ENCODE results near the gene CTTN.

The CTTN gene

GRCh38 chr11:70410276-70411205 is 12.2 kb downstream of the CTTN start:
- no peaks in the 10 kb centered on the region for H3K9me3 Mint-ChIP-seq
- CTCF ChIA-PET, result no interaction called here
- H3K27me3 Mint-ChIP-seq, result peaks cover 84% of the 10 kb centered on the region
- H3K4me1 Mint-ChIP-seq, result peaks cover 11% of the 10 kb centered on the region
- H3K27ac Mint-ChIP-seq, result no peak overlapping the region
- DNase-seq, result no peak
- H3K36me3 Mint-ChIP-seq, result no peaks in the 10 kb centered on the region
- no peak overlapping the region for H3K4me3 Mint-ChIP-seq

- no peak for DNase-seq
- Mint-ChIP-seq H3K27me3 (peaks cover 86% of the 10 kb centered on the region), H3K36me3 (no peaks in the 10 kb centered on the region), H3K27ac (no peak overlapping the region), H3K4me1 (peaks cover 11% of the 10 kb centered on the region), H3K4me3 (no peak overlapping the region), H3K9me3 (no peaks in the 10 kb centered on the region)
- CTCF ChIA-PET, result no interaction called here
These were observed 13.6 kb downstream of the CTTN start for GRCh38 chr11:70411713-70412452.

- peaks cover 5% of the 10 kb centered on the region for H3K4me1 Mint-ChIP-seq
- H3K4me3 Mint-ChIP-seq, result no peak overlapping the region
- CTCF ChIA-PET, result no interaction called here
- no peak overlapping the region for H3K27ac Mint-ChIP-seq
- H3K36me3 Mint-ChIP-seq, result no peaks in the 10 kb centered on the region
- H3K27me3 Mint-ChIP-seq, result peaks cover 79% of the 10 kb centered on the region
- no peak for DNase-seq
- H3K9me3 Mint-ChIP-seq, result no peaks in the 10 kb centered on the region
These were observed 14.8 kb downstream of the CTTN start for GRCh38 chr11:70413151-70413550.

GRCh38 chr11:70414341-70415100 is 16.2 kb downstream of the CTTN start:
- Mint-ChIP-seq H3K27ac (no peak overlapping the region), H3K4me1 (no peaks in the 10 kb centered on the region), H3K4me3 (no peak overlapping the region), H3K9me3 (no peaks in the 10 kb centered on the region), H3K27me3 (peaks cover 69% of the 10 kb centered on the region), H3K36me3 (no peaks in the 10 kb centered on the region)
- CTCF ChIA-PET, result no interaction called here
- no peak for DNase-seq

GRCh38 chr11:70415191-70415590 is 16.9 kb downstream of the CTTN start:
- Mint-ChIP-seq H3K36me3 (no peaks in the 10 kb centered on the region), H3K9me3 (no peaks in the 10 kb centered on the region), H3K4me3 (no peak overlapping the region), H3K27me3 (peaks cover 62% of the 10 kb centered on the region), H3K4me1 (no peaks in the 10 kb centered on the region), H3K27ac (no peak overlapping the region)
- CTCF ChIA-PET, result no interaction called here
- DNase-seq, result no peak

- Mint-ChIP-seq H3K4me1 (no peaks in the 10 kb centered on the region), H3K27me3 (peaks cover 56% of the 10 kb centered on the region), H3K36me3 (no peaks in the 10 kb centered on the region), H3K9me3 (no peaks in the 10 kb centered on the region), H3K4me3 (no peak overlapping the region), H3K27ac (no peak overlapping the region)
- CTCF ChIA-PET, result interaction anchor here (0.6 kb wide), 1 partner anchor 193 kb away, joined by 3 read pairs; no protein-coding TSS in a partner anchor
- no peak for DNase-seq
These were observed 17.5 kb downstream of the CTTN start for GRCh38 chr11:70415642-70416395.

GRCh38 chr11:70416881-70417280 is 18.6 kb downstream of the CTTN start:
- Mint-ChIP-seq H3K9me3 (no peaks in the 10 kb centered on the region), H3K27me3 (peaks cover 57% of the 10 kb centered on the region), H3K36me3 (no peaks in the 10 kb centered on the region), H3K4me3 (no peak overlapping the region), H3K4me1 (no peaks in the 10 kb centered on the region), H3K27ac (no peak overlapping the region)
- DNase-seq, result no peak
- CTCF ChIA-PET, result no interaction called here

- CTCF ChIA-PET, result no interaction called here
- DNase-seq, result no peak
- peaks cover 50% of the 10 kb centered on the region for H3K27me3 Mint-ChIP-seq
- no peak overlapping the region for H3K4me3 Mint-ChIP-seq
- H3K9me3 Mint-ChIP-seq, result no peaks in the 10 kb centered on the region
- H3K36me3 Mint-ChIP-seq, result no peaks in the 10 kb centered on the region
- no peaks in the 10 kb centered on the region for H3K4me1 Mint-ChIP-seq
- H3K27ac Mint-ChIP-seq, result no peak overlapping the region
These were observed 19.8 kb downstream of the CTTN start for GRCh38 chr11:70418130-70418529.

GRCh38 chr11:70419307-70420007 is 21.1 kb downstream of the CTTN start:
- H3K36me3 Mint-ChIP-seq, result no peaks in the 10 kb centered on the region
- no peaks in the 10 kb centered on the region for H3K4me1 Mint-ChIP-seq
- H3K27me3 Mint-ChIP-seq, result peaks cover 39% of the 10 kb centered on the region
- H3K9me3 Mint-ChIP-seq, result no peaks in the 10 kb centered on the region
- no peak overlapping the region for H3K27ac Mint-ChIP-seq
- no peak for DNase-seq
- CTCF ChIA-PET, result interaction anchor here (0.6 kb wide), 1 partner anchor 181 kb away, joined by 3 read pairs; no protein-coding TSS in a partner anchor
- no peak overlapping the region for H3K4me3 Mint-ChIP-seq

GRCh38 chr11:70420008-70420464 is 21.7 kb downstream of the CTTN start:
- no peaks in the 10 kb centered on the region for H3K4me1 Mint-ChIP-seq
- H3K27me3 Mint-ChIP-seq, result peaks cover 34% of the 10 kb centered on the region
- H3K27ac Mint-ChIP-seq, result no peak overlapping the region
- no peak overlapping the region for H3K4me3 Mint-ChIP-seq
- no peaks in the 10 kb centered on the region for H3K36me3 Mint-ChIP-seq
- no peaks in the 10 kb centered on the region for H3K9me3 Mint-ChIP-seq
- DNase-seq, result no peak
- CTCF ChIA-PET, result interaction anchor here (0.6 to 0.7 kb wide), 2 partner anchors 182 to 187 kb away, joined by 3 read pairs; no protein-coding TSS in a partner anchor

- H3K27ac Mint-ChIP-seq, result no peak overlapping the region
- H3K36me3 Mint-ChIP-seq, result no peaks in the 10 kb centered on the region
- no peaks in the 10 kb centered on the region for H3K9me3 Mint-ChIP-seq
- no peaks in the 10 kb centered on the region for H3K4me1 Mint-ChIP-seq
- H3K4me3 Mint-ChIP-seq, result no peak overlapping the region
- peaks cover 29% of the 10 kb centered on the region for H3K27me3 Mint-ChIP-seq
- DNase-seq, result no peak
- CTCF ChIA-PET, result interaction anchor here (0.6 to 0.7 kb wide), 2 partner anchors 182 to 188 kb away, joined by 3 read pairs; no protein-coding TSS in a partner anchor
These were observed 22.2 kb downstream of the CTTN start for GRCh38 chr11:70420496-70420895.

GRCh38 chr11:70421123-70421522 is 22.8 kb downstream of the CTTN start:
- no peaks in the 10 kb centered on the region for H3K9me3 Mint-ChIP-seq
- no peak overlapping the region for H3K4me3 Mint-ChIP-seq
- no peaks in the 10 kb centered on the region for H3K4me1 Mint-ChIP-seq
- H3K36me3 Mint-ChIP-seq, result no peaks in the 10 kb centered on the region
- DNase-seq, result peak; percentile 30
- H3K27me3 Mint-ChIP-seq, result peaks cover 23% of the 10 kb centered on the region
- no peak overlapping the region for H3K27ac Mint-ChIP-seq
- CTCF ChIA-PET, result interaction anchor here (0.6 to 0.8 kb wide), 3 partner anchors 156 to 529 kb away, joined by 3 to 4 read pairs (median 3); no protein-coding TSS in a partner anchor
